Measurements from ENCODE around the gene TEF.

- no peak for TF ChIP-seq CTCF (IDR thresholded peaks at IDR 0.05; ENCODE audit: insufficient read depth, low read length, poor library complexity, severe bottlenecking)
- no peak for TF ChIP-seq EZH2phosphoT487 (conservative IDR thresholded peaks at IDR 0.05; ENCODE audit: low read length)
Observed at GRCh38 chr22:41348964-41349484, 32.7 kb upstream of the TEF start.

Data from SU-DHL-6 (cell line).